T-helper 2 cell (primary cell): Measurements from ENCODE around the gene SMU1.

ENCODE experiments used
- DNase-seq, 5 experiments: peaks; one replicate each; pipeline versions ENCODE4 v3.0.0 to v3.0.0-alpha.2; 2012 to 2022

Gene SMU1

DNA sequence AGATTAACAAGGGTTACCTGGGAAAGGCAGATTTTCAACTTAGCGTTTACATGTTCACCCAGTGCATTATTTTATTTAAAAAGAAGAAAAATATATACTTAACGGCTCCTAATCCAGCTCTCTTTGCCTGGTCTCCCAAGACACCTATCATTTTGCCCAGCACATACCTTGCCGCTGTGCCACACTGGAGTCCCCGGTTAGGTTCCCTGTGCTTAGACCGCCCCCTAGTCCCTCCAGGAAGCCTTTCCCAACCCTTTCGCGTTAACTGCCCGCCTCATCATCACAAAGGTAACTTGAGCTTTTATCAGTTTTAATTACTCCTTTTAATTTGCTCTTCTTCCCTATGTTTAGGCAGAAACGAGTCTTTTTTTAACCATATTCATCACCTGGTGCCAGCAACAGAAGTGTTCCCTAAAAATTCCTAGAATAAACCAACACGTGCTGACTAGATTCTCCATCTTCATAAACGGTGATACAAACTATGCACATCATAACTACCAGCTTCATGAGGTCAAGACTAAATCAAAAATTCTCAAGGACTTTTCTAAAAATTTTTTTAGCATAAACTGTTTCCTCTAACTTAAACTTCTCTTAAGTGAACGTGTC lies 31.7 kb downstream of the SMU1 start:
- DNase-seq: no peak

DNA sequence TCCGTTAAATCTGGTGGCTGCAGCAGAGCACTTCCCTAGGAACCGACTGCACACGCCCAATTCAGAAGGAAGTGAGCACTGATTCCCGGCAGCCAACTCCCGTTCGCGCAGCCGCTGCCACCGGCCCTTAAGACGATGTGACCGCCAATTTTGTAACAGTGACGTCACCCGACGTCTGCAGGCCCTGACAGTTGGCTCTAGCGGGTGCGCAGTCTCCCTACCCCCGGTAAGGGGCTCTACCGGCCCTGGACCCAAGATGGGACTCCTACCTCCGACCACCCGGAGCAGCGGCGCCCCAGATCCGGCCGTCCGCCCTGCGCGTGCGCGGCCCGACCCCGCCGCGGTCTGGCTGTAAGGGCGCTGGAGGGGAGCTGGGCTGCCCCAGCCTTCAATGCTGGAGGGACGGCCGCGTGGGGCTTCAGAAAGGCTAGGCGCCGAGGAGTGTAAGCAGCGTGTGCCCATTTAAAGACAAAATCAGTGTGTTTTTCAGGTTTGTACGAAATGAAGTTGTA lies 32.3 kb downstream of the SMU1 start:
- peak; percentile 21 to 87 (median 57) for DNase-seq

DNA sequence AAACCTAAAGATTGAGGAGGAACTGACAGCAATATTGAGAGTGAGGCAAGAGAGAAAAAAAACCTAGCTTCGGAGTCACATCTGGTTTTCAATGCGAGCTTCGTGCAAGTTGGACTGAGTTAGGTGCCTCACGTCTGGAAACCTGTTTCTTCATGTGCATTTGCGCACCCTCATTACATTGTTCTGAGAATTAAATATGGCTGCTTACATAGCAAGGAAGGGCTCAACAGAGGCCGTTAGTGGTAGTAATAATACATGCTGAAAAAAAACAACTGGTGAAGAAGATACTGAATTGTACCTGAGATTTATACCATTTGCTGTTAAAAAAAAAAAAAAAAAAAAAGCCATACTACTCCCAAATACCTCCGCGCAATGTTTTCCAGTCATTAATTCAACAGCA lies 32.8 kb downstream of the SMU1 start:
- no peak for DNase-seq

DNA sequence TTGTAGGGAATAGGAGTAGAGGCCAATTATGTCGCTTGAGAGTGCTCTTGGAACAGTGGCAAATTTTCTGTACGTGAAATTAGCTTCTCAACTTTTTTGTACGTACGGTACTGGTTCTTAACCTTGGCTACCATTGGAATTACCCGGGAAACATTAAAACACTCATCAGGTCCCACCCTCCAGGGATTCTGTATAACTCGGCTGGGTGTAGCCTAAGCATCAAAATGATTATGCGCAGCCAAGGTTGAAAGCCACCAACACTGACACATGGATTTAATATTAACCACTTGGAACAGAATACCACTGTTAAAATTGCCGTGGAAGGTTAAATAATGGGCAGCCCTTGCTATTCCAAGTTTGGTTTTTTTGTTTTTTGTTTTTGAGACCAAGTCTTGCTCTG lies 34.0 kb downstream of the SMU1 start:
- no peak for DNase-seq

DNA sequence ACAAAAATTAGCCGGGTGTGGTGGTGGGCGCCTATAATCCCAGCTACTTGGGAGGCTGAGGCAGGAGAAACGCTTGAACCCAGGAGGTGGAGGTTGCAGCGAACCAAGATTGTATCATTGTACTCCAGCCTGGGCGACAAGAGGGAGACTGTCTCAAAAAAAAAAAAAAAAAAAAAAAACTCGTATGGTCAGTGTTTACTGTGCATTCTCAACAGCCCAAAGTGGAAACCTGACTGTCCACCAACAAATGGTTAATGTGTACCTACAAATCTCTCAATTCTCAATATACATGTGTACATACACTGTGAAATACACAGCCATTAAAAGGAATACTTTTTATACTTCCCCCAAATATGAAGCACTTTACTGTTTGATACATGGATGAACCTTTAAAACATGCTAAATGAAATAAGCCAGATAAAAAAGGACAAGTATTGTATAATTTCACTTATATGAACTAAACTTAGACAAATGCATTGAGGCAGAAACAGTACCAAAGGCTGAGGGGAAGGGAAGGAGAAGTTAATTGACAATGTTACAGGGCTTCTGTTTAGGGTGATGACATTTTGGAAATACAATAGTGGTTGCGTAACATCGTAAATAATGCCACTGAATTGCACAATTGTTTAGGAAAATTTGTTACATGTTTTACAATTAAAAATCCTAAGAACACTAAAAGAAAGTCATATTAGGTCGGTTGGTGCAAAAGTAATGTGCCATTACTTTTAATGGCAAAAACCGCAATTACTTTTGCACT lies 34.9 kb downstream of the SMU1 start:
- no peak for DNase-seq

DNA sequence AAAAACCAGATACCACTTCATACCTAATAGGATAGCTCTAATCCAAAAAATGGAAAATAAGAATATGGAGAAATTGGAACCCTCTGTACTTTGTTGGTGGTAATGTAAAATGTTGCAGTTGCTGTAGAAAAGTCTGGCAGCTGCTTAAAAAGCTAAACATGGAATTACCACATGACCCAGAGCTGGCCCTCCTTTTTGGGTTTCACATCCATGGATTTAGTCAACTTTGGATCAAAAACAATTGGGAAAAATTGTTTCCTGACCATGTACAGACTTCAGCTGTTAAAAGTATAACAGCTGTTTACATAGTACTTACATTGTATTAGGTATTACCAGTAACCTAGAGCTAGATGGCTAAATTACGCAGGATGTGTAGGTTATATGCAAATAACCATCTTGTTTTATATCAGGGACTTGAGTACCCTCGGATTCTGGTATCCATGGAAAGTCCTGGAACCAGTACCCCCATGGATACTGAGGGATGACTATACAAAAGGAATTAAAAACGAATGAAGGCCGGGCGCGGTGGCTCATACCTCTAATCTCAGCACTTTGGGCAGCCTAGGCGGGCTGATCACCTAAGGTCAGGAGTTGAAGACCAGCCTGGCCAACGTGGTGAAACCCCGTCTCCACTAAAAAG lies 35.6 kb downstream of the SMU1 start:
- DNase-seq: no peak

DNA sequence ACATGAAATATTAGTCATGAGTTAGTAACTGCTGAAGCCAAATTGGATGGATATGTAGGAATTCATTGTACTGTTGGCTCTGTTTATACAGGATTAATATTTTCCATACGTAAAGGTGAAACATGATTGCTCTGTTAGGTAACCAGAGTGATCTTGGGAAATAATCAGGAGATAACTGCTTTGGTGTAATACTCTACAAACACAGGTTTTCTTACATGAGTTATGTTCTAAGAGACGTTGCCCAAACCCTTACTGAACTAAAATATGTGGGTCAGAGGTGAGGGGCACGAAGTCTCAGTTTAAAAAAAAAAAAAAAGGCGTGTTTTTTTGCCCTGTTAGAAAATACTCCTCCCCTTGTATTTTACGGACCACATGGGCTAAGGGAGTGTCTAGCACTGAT lies 43.6 kb downstream of the SMU1 start:
- no peak for DNase-seq

DNA sequence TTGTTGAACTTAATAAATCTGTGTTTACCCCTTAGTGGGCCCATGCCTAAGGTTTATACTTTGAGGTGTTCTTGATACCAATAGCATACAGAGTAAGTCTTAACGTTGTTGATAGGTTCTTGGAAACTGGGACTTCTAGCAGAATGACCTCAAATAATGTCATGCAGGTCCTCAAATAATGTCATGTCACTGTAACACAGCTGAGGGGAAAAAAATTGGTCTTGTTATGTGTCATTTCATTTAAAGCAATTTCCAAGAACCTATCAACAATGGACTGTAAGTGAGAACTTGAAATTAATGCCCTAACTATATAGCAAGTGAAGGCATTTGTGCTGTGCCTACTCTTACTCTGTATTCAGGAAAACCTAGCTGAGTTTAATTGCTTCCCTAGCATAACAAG lies 44.2 kb downstream of the SMU1 start:
- DNase-seq: no peak

DNA sequence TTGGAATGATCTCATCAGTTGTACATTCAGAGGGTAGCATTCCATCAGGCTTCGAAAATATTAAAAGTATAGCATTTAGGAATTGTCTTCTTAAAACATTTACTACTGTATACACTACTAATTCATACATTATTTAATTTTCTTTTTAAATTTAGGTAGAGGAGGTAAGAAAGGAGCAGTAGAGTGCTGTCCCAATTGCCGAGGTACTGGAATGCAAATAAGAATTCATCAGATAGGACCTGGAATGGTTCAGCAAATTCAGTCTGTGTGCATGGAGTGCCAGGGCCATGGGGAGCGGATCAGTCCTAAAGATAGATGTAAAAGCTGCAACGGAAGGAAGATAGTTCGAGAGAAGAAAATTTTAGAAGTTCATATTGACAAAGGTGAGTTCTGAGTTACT lies 46.2 kb downstream of the SMU1 start:
- DNase-seq: no peak

DNA sequence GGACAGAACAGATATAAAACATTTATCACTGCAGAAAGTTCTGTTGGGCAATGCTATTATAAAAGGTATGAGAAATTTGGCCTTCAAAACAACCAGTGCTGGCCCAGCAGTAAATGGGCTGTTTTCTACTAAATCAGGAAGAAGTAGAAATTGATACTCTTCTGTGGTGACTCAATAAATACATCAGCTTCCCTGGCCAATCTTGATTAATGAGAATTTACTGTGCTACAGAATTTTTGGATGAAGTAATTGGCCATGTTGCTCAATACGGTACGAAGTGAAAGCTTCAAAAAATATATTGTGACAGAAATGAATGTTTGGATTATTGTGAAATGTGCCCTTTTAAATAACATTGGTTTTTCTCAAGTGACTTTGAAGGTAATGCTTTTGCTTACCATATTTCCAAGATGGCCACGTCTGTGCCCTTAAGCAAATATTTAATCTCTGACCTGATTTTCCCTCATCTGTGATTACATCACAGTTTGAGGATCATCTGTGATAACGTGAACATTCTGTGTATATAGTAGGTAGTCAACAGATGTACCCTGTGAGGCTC lies 47.2 kb downstream of the SMU1 start:
- no peak for DNase-seq

DNA sequence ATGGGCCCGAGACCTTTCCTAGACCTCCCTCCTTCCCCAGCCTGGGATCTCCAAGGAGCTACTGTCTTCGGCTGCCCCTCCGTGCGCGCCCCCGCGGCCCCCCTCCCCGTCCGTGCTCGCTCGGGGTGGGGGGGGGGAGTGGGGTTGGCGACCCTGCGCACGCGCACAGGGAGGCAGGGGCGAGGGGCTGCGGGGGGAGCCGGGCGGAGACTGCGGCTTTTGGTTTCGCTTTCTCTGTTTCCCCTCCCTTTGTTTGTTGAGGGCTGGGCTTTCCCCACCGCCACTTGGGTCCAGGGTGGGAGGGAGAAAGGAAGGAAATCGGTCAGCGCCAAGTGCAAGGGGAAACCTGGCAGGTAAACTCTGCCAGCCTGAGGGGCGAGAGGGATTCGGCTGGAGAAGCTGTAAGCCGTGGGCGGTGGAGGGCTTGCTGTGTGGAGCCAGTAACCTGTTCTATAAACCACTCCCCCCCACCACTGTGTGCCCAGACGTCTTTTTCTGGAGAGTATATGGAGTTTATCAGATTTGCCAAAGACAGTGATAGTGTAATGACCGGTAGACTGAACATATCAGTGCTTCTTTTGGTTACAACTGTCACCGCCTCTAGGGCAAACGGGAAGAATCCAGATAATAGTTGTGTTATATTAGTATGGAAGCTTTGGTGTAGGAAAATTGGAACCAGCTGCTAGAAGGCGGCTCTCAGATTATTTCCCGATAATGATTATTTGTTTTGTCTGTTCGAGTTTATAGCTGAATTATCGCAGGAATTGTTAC lies 50.7 kb downstream of the SMU1 start:
- peak; percentile 67 to 85 (median 77) for DNase-seq

DNA sequence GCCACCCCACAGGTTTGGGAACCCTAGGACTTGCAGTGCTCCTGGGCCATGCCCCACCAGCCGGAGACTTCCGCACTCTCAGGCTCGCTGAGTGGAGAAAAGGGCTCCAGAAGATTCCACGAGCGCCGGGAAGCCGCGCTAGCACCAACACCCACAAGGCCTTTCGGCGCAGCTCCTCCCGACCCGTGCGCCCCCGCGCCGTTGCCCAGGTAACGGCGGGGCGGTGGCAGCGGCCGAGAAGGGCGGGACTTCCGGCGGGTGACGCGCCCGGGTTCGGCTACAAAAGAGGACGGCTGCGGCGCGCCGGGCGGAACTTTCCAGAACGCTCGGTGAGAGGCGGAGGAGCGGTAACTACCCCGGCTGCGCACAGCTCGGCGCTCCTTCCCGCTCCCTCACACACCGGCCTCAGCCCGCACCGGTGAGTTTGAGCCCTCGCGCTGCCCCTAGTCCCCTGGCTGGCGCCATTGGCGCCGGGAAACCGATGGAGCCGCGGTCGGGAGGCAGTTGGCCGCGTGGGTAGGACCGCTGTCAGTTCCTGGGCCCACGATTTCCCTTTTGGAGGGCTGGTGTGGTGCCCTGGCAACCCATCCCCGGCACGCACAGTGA lies 51.4 kb downstream of the SMU1 start, which contains the start of gene DNAJA1:
Gene DNAJA1, plus strand, starts transcription at position 308 of the 606 bp plus-strand sequence. CDS start 1,212 bp downstream, outside the sequence.
- DNase-seq: peak; percentile 92 to 96 (median 93)

DNA sequence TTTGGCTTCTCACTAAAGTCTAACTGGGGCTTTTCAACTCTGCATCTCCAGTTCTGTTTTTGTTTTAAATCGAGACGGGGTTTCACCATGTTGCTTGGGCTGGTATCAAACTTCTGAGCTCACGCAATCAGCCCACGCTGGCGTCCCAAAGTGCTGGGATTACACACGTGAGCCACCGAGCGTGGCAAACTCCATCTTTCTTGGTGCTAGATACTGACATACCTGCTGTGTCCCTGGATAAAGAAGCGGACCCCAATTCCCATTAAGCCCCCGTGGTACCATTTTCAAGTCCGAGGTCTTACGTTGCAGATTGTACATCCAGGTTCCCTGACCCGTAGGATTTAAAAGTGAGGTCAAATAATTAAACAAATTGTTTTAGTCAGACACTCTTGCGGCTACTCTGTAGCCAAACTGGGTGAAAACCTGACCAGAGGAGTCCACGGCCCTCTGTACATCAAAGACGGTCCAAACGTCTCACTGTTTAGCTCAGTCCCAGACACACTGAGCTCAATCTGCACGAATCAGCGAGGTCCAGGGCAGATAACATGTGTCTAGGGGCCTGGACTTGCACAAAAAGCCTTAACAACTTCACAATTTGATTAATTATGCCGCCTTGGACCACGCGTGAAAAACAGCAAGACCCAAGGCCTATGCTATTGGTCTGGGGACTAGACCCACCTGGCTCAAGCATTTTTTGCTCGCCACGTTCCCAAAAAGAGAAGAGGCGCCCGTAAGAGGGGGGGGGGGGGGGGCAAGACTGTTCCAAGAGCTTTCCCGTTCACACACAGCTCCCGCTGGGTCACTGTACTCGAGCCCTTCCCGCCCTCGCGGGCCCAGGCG lies 52.1 kb downstream of the SMU1 start:
- DNase-seq: peak in 2 of 5 experiments; percentile 34 to 42

DNA sequence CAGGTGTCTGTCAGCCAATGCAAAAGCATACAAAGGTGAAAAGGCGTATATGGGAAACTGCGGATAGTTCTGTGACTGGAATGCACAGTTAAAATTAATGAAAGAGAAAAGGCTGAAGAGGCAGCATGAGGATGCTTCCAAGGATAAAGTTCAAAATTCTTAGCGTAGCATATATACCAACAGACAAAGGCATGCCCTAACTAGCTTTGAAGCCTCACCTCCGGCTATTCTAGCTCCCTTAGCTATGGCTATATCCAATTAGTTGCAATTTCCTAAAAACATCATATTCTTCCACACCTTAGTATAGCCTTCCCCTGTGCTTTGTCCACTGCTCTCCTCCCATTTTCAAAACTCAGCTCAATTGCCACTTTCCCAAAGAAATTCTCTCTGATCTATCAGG lies 52.8 kb downstream of the SMU1 start:
- DNase-seq: no peak

DNA sequence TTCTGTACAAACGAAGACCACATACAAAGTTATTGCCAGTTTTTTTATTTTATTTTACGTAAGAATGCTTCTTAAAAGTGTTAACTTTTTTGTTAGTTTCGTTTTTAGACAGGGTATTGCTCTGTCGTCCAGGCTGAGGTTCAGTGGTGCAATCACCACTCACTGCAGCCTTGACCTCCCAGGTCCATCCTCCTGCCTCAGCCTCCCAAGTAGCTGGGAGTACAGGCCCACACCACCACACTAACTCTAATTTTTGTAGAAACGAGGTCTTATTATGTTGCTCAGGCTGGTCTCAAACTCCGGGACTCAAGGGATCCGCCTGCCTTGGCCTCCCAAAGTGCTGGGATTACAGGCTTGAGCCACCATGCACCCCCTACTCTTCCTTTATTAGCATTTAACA lies 53.7 kb downstream of the SMU1 start:
- DNase-seq: no peak

DNA sequence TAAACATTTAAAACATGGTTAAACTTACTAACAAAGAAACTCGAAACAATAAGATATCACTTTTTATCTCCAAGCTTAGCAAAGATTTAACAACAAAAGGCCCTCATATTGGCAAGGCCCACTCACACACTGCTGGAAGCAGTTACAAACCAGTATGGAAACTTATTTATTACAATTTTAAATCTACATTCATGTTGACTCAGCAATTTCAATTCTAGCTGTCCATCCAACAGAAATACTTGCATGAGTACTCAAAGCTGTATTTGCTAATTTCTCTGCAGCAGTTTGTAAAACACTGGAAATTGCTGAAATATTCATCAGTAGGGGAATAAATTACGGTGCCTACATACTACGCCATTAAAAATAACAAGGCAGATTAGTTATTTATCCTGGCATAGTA lies 54.2 kb downstream of the SMU1 start:
- DNase-seq: no peak

DNA sequence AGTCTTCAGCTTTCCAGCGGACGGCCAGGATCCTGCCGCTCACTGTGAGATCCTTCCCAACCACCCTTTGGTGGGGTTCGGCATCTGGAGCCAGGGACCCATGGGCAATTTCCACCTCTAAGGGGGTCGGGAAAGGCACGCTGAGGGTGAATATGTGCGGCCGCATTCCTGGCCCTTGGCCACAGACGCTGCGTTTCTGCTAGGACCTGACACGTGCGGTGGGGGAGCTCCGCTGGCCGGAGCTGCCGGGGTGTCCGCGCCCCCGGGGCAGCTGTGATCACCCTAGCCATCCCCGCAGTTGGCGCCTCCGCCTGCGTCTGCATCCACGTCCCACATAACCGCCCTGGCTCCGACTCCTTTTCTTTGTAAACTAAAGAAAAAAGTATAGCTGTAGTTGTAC lies 56.7 kb downstream of the SMU1 start:
- no peak for DNase-seq

DNA sequence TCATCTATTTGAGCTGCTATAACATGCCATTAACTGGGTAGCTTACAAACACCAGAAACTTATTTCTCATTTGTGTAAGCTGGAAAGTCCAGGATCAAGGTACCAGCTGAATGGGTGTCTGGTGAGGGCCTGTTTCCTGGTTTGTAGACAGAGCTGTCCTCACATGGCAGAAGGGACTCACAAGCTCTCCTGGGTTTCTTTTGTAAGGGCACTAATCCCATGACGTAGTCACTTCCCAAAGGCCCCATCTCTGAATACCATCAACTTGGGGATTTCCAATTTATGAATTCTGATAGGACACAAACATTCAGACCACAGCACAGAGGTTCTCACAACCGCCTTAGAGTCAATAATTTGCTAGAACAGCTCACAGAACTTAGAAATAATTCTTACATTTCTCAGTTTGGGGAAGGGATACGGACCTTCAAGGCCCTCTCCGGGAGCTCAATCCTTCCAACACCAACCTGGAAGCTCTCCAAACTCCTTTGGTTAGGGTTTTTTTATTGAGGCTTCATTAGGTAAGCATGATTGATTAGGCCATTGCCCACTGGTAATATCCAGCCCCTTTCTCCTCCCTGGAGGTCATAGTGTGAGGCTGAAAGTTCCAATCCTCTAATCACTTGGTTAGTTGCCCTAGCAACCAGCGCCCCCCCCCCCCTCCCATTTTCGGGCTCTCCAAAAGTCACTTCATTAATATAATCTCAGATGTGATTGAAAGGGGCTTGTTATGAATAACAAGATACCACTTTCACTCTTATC lies 59.0 kb downstream of the SMU1 start:
- DNase-seq: no peak

DNA sequence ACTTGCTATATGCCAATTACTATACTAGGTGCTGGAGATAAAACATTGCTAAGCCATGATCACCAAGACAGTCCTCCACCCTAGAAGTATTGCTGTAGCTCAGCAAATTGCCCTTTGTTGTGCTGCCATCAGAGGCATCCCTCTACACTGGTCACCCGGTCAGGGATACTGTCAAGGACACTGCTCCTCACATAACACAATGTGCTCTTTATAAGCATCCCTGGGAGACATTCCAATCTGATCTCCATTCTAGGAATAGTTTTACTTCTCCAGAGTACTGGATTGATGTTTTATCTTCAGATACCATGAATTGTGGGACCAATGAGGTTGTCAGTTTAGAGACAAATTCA lies 61.8 kb downstream of the SMU1 start:
- no peak for DNase-seq

DNA sequence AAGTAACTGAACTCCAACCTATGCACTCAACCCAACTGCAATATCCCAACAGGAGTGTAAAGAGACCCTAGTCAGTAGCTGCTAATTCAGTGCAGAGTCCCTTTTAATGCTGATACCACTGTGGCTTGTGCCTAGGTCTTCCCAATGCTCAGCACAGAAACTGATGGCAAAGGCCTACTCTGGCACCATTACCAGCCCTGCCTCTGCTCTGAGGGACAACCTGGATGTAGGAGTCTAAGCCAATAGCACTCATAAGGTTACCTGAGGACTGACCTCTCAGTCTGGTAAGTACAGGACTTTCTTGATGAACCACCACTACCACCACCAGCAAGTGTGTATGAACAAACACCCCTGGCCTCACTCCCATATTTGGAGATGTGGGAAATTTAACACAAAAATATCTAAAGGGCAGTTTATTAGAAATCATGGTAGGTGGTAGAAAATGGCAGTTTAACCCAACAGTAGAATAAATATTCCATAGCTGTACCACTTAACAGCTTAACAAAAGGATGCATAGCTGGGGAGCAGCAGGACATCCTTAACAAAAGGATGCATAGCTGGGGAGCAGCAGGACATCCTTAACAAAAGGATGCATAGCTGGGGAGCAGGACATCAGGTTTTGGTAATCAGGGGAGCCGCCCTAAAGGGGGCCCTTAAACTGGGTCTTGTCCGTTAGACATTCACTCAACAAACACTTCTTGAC lies 62.4 kb downstream of the SMU1 start:
- DNase-seq: no peak
